Right hindlimb (tissue), 1 donor: ENCODE results near the gene IER5L.

ENCODE experiments used
- DNase-seq: peaks from one replicate; pipeline ENCODE4 v3.0.0-alpha.2; 2018

The IER5L gene

DNA sequence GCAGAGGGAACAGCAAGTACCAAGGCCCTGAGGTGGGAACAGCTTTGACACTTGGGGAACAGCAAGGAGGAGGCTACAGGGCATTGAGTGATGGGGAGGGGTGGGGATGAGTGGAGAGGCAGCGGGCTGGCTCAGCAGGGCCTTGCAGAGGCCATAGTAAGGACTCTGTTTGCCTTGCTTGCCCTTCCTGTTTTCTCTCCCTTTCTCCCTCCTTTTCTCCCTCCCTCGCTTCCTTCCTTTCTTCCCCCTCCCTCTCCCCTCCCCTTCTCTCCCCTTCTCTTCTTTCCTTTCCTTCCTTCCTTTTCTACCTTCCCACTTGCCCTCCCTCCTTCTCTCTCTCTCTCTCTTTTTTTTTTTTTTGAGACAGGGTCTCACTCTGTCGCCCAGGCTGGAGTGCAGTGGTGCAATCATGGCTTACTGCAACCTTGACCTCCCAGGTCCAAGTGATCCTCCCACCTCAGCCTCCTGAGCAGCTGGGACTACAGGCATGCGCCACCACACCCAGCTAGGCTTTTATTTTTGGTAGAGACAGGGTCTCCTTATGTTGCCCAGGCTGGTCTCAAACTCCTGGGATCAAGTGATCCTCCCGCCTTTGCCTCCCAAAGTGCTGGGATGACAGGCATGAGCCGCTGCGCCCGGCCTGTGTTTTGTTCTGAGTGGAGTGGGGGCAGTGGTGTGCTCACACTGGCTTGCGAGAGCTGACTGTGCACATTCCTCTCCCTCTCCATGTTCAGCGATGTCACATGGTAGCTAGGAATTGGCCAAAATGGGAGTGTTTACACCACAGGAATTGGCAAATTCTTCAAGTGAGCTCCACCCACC lies 17.1 kb downstream of the IER5L start:
- DNase-seq, result no peak

DNA sequence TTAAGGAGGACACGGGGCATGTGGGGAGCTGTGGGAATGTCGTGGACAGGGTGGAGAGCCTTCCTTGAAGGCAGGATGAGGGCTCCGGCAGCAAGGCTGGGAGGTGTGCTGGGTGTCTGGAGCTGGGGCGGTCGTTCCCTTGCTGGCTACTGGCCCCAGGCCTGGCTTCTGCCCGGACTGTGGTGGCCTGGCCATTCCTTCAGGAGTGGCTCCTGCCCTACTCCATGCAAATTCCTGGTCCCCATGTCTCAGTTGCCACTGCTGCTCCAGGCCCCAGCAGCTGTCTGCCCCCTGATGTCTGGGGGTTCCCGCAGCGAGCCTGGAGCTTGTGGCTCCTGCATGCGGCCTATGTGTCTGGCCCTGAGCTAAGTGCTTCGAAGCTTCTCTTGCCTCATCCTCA lies 21.9 kb downstream of the IER5L start:
- DNase-seq, result no peak

DNA sequence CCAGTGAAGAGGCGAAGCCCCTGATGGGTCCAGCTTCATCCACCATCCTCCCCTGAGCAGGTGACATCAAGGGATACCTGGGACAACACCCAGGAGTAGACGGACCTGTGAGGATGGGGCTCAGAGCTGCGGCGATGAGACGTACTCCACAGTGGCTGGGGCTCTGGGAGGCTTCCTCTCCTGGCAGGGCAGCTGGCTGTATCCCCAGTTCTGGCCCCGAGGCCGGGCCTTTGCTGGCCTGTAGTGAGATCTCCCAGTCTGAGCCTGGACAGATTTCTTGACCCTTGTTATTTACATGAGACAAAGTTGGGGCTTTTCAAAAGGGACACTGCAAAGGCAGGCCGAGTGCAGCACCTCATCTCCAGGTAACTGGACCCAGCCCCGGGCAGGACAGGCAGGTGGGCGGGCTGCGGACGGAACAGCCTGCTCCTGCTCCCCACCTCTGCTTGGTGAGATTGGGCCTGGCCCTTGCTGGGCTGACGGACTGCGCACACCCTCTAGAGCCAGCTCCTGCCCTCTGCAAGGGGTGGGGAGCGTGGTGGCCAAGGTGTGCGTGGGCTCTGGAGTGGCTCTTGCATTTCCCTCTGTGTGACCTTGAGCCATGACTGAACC lies 23.1 kb downstream of the IER5L start:
- no peak for DNase-seq

GRCh38 chr9:129151469-129151868 lies 26.6 kb downstream of the IER5L start:
- no peak for DNase-seq

DNA sequence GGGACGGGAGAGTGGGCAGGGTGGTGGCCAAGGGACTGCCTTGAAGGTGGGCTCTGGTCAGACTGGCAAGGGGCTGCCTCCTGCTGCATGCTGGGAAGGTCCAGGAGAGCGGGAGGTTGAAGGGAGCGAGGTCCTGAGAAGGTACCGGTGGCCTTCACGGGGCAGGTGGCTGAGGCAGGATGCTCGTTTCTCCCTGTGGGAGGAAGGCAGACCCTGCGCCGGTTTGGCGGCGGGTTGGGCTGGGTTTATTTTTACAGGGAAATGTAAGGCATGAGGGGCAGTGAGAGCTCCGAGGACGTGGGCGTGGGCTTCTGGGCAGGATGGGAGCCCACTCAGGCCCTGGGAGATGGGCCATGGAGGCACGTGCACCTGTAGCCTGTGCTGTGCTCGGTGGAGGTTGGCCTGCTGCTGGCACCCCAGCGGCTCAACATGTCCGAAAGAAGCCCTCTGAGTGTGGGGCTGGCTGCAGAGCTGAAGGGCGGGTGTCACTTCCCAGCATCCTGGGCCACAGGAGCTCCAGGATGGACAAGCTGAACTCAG lies 27.3 kb downstream of the IER5L start:
- no peak for DNase-seq

GRCh38 chr9:129150122-129150521 lies 27.9 kb downstream of the IER5L start:
- DNase-seq, result no peak

DNA sequence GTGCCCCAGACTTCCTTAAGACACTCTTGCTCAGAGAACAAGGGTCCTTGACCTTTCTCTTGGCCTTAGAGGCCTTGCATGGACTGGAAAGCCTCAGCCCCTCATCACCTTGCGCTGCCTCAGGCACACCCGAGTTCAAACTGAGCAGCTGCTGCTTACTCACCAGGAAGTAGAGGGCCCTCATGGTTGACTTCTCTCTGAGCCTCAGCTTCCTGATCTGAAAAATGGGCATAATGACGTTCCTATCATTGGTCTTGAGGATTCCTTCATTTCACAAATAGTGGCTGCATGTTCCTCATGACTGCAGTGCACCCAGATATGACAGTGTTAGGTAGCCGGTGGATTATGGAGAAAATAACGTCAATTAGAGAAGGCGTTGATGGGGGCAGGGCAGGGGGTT lies 28.6 kb downstream of the IER5L start:
- DNase-seq, result no peak

- no peak for DNase-seq
Measured at GRCh38 chr9:129148463-129149204, 29.4 kb downstream of the IER5L start.

DNA sequence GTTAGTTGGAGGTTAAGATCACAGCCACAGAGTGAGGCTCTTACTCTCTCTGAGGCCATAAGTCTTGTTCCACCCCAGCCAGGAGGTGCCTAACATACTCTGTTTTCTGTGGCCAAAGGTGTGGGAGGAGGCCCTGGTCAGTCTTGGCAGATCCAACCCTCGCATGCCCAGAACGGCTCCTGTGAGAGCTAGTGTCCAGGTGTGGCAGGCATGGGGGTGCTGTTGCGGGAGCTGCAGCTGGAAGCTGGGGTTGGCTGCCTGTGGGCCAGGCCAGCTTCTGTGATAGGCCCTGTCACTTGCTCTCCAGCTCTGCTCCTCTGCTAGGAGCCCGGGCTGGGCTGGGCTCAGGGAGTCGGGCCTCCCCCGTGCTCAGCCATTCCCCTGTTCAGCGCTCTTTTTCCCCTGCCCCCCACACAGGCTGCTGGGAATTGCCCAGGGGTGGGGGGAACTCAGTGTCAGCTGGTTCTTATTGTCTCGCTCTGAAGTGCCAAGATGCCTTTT lies 31.6 kb downstream of the IER5L start:
- DNase-seq, result peak; percentile 76

DNA sequence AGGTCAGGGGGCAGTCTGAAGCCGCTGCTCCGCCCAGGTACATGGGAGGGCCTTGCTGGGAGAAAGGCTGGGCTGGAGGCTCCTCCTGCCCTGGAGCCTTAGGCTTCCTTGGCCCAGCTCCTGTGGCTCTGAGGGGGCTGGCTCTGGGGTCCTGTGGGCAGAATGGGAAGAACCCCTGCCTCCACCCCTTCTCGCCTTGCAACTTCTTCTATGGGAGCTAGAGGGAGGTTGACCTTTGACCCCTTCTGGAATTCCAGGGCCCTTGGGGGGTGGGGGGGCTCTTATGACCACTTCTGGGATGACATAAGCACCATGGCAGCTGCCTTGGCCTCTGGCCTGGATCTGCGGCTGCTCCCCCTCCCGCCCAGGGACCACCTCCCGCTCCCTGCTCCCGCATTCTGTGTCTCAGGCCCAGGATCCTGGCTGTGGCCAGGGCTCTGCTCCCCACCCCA lies 32.2 kb downstream of the IER5L start:
- DNase-seq, result peak; percentile 90

DNA sequence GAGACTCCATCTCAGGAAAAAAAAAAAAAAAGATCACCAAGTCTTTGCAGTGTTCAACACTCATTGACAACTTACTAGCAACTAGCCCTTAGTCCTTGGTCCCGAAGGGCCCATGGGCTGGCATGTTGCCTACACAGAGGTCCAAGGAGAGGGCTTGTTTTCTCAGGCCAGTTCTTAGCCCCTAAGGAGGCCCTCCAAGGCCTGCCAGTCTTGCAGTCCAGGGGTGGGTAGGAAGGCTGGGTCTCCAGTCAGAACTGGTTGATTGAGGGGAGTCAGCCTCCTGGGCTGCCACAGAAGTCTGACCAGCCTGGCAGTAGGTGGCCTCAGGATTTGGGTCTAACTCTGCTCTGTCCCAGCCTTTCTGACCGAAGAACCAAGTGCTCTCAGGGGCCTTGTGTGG lies 32.7 kb downstream of the IER5L start:
- DNase-seq, result no peak

- peak; percentile 92 for DNase-seq
Measured at GRCh38 chr9:129143031-129143927, 34.8 kb downstream of the IER5L start.

DNA sequence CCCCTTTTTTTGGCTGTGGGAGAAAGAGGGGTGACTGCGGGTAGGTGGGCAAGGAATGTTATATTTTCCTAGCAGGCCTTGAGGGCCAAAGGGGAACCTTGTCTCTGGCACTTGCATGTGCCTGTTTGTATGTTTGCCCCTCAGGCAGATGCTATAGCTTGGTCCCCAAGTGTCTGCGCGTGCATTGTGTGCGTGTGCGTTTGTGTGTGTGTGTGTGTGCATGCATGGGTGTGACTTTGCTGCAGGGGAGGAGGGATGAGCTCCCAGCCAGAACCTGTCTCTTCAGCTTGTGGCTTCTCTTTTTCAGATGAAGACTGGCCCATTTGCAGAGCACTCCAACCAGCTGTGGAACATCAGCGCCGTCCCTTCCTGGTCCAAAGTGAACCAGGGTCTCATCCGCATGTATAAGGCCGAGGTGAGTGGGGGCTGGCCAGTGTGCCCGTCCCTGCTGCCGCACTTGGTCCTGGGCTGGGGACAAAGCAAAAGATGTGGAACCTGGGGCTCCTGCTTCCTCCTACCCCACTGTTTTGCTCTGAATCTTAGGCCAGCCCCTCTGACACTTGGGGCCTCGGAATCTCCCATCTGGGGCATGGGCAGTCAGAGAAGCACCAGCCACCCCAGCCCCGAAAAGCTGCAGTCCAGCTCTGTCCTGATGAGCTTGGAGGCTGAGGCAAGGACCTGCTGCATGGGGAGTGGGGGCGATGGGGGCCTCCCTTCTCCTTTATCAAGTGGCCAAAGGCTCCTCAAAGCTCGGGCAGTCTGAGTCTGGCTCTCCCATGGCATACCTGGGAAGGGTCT lies 35.7 kb downstream of the IER5L start:
- DNase-seq, result no peak

DNA sequence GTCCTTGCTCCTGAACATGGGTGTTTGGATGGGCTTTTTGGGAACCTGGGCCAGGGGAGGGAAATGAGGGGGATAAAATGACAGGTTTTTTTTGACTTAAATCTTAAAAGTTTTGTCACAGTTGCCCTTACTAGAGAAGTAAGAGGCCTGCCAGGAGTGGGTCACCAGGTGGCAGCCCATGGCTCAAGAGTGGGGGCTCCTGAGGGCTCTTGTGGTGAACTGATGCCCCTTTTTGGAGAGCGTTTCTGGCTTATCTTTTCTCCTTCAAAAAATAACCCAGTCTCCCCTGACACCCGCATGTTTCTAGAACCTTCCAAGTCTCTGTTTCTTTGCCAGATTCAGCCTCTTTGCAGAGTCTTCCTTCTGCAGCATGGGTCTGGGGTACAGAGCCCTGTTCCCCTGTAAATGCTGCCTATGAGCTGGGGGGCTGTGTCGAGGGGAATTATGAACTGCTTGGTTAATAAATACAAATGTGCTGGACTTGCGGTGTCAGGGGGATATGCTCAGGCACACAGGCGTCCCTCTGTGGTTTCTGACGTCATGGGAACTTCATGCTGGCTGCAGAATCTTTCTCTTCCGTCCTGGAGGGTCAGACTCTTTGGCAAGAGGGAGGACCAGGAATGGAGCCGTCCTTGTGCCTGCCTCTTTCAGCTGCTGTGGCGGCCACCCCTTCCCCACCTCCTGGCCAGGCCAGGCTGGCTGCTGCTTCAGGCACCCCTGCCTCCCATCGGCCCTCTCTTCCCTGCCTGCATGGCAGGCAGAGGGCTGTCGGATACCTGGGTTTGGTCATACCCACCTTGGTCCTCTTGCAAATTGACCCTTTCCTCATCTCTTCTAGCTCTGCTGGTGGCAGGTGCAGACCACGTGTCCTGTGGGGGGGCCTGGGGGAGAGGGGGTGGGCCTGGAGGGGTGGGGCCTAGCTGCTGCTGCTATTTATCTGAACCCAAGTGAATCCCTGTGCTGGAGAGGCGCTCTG lies 36.7 kb downstream of the IER5L start:
- peak; percentile 82 for DNase-seq

DNA sequence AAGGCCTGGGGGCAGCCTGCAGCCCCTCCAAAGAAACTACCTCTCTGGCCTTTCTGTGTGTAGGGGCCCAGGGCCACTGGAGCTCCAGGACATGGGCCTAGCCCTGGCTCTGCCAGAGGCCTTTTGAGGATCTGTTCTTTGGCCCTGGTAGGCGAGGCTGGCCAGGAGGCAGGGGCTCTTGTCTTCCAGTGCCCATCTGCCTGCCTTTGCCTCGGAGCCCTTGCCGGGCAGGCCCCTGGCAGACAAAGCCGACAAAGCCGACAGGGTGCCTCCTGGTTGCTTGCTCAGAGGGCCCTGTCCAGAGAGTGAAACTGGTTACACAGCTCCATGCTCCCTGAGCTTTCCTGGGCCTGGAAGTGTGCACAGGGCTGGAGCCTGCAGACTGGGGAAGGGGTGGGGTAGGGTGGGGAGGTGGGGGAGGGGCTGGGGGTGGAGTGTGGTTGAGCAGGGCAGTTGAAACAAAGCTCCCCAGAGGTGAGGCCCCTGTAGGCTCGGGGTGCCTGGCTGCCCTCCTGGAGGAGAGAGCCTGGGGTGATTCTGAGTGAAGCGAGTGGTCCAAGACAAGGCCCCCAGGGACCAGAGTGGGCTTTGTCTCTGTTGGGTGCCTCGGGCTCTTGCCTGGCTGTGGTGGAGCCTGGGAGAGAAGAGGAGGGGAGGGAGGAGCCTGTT lies 37.5 kb downstream of the IER5L start:
- peak; percentile 74 for DNase-seq

GRCh38 chr9:129139993-129140396 lies 38.1 kb downstream of the IER5L start:
- DNase-seq, result peak; percentile 98

- peak; percentile 92 for DNase-seq
Measured at GRCh38 chr9:129139233-129139992, 38.6 kb downstream of the IER5L start.

DNA sequence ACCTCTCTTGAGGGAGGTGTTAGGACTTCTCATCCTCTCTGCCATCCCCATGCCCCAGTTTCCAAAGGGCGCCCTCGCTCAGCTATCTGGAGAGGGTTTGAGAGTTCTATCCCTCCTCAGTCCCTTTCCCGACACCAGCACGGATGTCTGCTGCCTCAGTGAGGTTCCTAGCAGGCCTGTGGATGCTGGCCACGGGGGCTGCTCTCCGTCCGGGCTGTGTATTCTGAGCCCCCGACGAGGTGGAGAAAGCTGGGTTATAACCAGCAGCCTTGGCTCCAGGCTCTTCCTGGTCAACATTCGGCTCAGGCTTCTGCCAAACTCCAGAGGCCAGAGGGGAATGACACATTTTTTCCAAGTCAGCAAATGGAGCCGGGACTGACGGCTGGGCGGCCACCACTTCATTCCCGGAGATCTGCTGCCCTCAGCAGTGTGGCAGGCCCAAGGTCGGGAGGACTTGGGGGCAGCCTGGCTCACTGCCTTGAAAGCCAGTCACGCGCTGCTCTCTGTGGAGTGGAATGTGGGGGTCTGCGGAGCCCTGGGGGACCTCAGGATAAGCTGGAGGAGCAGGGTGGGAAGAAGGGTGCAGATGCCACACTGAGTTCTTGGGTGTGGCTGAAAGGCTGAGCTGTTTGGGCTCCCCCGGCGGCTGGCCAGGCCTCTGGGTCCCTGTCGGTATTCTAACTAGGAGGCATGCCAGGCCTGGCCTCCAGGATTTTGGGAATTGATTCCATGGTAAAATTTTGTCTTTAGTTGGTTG lies 39.4 kb downstream of the IER5L start:
- peak; percentile 81 for DNase-seq
